Mucosa of gallbladder (tissue), 1 donor: ENCODE measurements around the gene CLRN3. TPM values are rescaled to one million over a fixed set of nuclear protein-coding genes. Genes with fewer than 3 reads are reported as not detected.

Experiments
- DNase-seq: peaks from one replicate; pipeline ENCODE4 v3.0.0-alpha.2; 2020; ENCODE audit warnings: low spot score
- total RNA-seq: library from RNA; stranded (reverse); gene quantifications from one replicate; pipeline ENCODE4 v1.2.1, GENCODE V29; 2021
- donor health status: DM: no; HTN: no; CAD: no.

CLRN3 gene
- total RNA-seq, 1 donor from 2014 or later, result 40.8 TPM

GRCh38 chr10:127848226-127848625 lies 44.5 kb downstream of the CLRN3 start:
- DNase-seq, result no peak

DNA sequence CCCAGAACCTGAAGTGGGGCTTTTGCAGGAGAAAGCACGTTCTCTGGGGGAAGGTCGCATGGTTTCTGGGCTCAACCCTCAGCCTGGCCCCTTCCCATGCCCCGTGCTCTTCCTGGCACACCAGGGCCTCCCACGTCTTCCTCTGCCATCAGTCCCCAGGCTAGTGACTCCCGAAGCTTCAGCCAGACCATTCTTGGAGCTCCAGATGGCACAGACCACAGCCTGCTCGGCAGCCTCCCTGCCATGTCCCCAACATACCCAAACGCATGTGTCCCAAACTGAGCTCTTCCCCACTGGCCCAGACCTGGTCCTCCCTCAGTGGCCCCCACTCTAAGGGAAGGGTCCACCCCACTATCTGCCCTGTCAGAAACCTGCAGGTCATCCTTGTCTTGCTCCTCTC lies 47.0 kb downstream of the CLRN3 start:
- DNase-seq, result no peak

- DNase-seq, result no peak
Measured at GRCh38 chr10:127840884-127841283, 51.9 kb downstream of the CLRN3 start.

- DNase-seq, result no peak
Measured at GRCh38 chr10:127836966-127837365, 55.8 kb downstream of the CLRN3 start.

DNA sequence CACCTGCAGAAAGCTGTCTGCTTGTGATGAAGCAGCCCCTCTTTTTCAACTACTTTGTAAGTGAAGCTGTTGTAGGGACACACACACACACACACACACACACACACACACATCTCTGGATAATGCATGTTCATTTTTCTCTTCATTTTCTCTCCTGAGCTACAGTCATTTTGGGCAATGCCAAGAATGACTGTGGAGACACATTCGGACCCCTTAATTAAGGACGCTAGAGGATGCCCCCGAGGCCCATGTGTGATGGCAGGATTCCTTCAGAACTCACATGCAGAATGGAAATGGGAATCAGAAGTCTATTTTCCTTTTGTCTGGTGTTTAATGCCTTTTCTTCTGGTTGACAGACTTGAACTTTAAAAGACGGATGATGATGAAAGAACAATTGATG lies 56.6 kb downstream of the CLRN3 start:
- DNase-seq, result no peak

GRCh38 chr10:127834791-127835190 lies 58.0 kb downstream of the CLRN3 start:
- DNase-seq, result no peak

- DNase-seq, result no peak
Measured at GRCh38 chr10:127834221-127834620, 58.5 kb downstream of the CLRN3 start.

DNA sequence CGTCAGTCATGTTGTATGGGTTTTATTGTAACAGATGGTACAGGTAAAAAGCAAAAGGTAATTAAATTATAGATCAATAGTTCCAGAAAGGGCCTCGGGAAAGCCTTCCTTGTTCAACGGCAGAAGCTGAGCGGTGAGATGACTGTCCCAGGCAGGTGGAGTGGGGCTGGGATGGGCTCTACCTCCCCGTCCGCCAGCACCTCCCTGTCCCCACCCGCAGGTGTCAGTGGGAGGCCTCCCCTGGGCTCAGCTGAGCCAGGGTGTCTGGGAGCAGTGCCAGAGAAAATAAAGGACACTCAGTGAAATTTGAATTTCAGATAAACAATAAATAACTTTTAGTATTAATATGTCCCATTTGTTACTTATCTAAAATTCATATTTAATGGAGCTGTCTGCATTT lies 58.9 kb downstream of the CLRN3 start:
- no peak for DNase-seq

DNA sequence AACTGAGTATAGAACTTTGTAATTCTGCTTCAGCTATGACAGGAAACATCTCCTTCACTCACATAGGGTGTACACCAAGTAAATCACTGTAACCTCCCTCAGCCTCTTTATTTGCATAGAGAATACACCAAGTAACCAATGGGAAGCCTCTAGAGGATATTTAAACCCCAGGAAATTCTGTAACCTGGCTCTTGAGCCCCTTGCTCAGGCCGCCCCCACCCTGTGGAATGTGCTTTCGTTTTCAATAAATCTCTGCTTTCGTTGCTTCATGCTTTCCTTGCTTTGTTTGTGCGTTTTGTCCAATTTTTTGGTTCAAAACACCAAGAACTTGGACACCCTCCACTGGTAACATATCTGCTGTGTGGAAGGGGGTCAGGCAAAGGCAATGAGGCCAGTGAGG lies 60.2 kb downstream of the CLRN3 start:
- no peak for DNase-seq

- DNase-seq, result no peak
Measured at GRCh38 chr10:127830414-127830813, 62.3 kb downstream of the CLRN3 start.

Other genes with a start within 250 kb of the CLRN3 start
- gene FOXI2, start 155.8 kb downstream of the CLRN3 start, total RNA-seq, result 0.23 TPM
- 25.1 TPM for gene PTPRE, start 14.2 kb upstream of the CLRN3 start, total RNA-seq
- 3.9 TPM for gene MKI67, start 233.5 kb upstream of the CLRN3 start, total RNA-seq